HL-60 (cell line): ENCODE results near the gene CABP7.

ENCODE experiments used
- CTCF ChIP-seq: IDR thresholded peaks from one replicate; pipeline ENCODE4 v1.5.1; 2011; ENCODE audit warnings: low read length, control low read depth, inconsistent platforms; ENCODE audit not compliant: insufficient read depth
- GABPA ChIP-seq: IDR thresholded peaks from 2 replicates; pipeline ENCODE4 v1.6.1; 2012; ENCODE audit warnings: low read depth
- POLR2AphosphoS5 ChIP-seq: IDR thresholded peaks from 2 replicates; pipeline ENCODE4 v1.6.1; 2012; ENCODE audit warnings: low read depth
- REST ChIP-seq: IDR thresholded peaks from 2 replicates; pipeline ENCODE4 v1.6.1; 2012; ENCODE audit warnings: low read depth; ENCODE audit not compliant: insufficient replicate concordance
- SPI1 ChIP-seq: IDR thresholded peaks from 2 replicates; pipeline ENCODE4 v1.6.1; 2012; ENCODE audit warnings: low read depth, mild to moderate bottlenecking, borderline replicate concordance

- TF ChIP-seq CTCF (no peak), POLR2AphosphoS5 (no peak), SPI1 (no peak), REST (no peak), GABPA (no peak)
These were observed 22.1 kb downstream of the CABP7 start for GRCh38 chr22:29741926-29742325.
